HEK293T (cell line): ENCODE data around the gene TSPAN18.

Experiments used
- CTCF ChIA-PET: fragments of 350-600 bp; formaldehyde crosslinking; extraction: SDS; loops from one replicate; lab custom pipeline; 2021; ENCODE audit warnings: antibody characterized with exemption, inconsistent platforms; lab: Yijun Ruan, JAX
- POLR2A ChIA-PET: fragments of 350-600 bp; formaldehyde crosslinking; extraction: SDS; loops from one replicate; lab custom pipeline; 2020; ENCODE audit warnings: antibody characterized with exemption, inconsistent platforms; lab: Yijun Ruan, JAX
- DNase-seq: peaks from one replicate; pipeline ENCODE4 v3.0.0; 2012; ENCODE audit warnings: mixed read lengths; ENCODE audit errors: extremely low spot score
- ARNT ChIP-seq: fragments of 450-650 bp; IDR thresholded peaks from 2 replicates; pipeline ENCODE4 v1.6.1; 2017; ENCODE audit warnings: mild to moderate bottlenecking
- BHLHE40 ChIP-seq: fragments of 450-650 bp; IDR thresholded peaks from 2 replicates; pipeline ENCODE4 v1.6.1; 2016; ENCODE audit warnings: mild to moderate bottlenecking, moderate library complexity, borderline replicate concordance
- CTBP1 ChIP-seq: fragments of 450-650 bp; IDR thresholded peaks from 2 replicates; pipeline ENCODE4 v1.6.1; 2016; ENCODE audit warnings: borderline replicate concordance
- ELF4 ChIP-seq: fragments of 450-650 bp; IDR thresholded peaks from 2 replicates; pipeline ENCODE4 v1.6.1; 2017; ENCODE audit warnings: antibody characterized with exemption
- FOXA1 ChIP-seq: fragments of 450-650 bp; IDR thresholded peaks from 2 replicates; pipeline ENCODE4 v1.6.1; 2016; ENCODE audit warnings: mild to moderate bottlenecking
- FOXK2 ChIP-seq: fragments of 450-650 bp; IDR thresholded peaks from 2 replicates; pipeline ENCODE4 v1.6.1; 2016; ENCODE audit warnings: mild to moderate bottlenecking
- FOXM1 ChIP-seq: fragments of 450-650 bp; IDR thresholded peaks from 2 replicates; pipeline ENCODE4 v1.6.1; 2017; ENCODE audit warnings: mild to moderate bottlenecking, borderline replicate concordance
- HDGF ChIP-seq: fragments of 450-650 bp; IDR thresholded peaks from 2 replicates; pipeline ENCODE4 v1.6.1; 2017; ENCODE audit warnings: antibody characterized with exemption, borderline replicate concordance
- L3MBTL2 ChIP-seq: fragments of 450-650 bp; conservative IDR thresholded peaks from 2 replicates; pipeline ENCODE4 v1.6.1; 2016; ENCODE audit warnings: mild to moderate bottlenecking
- LEF1 ChIP-seq: fragments of 450-650 bp; IDR thresholded peaks from 2 replicates; pipeline ENCODE4 v1.6.1; 2017; ENCODE audit warnings: mild to moderate bottlenecking, borderline replicate concordance
- NFRKB ChIP-seq: fragments of 450-650 bp; IDR thresholded peaks from 2 replicates; pipeline ENCODE4 v1.6.1; 2016; ENCODE audit warnings: mild to moderate bottlenecking, moderate library complexity
- PKNOX1 ChIP-seq: fragments of 450-650 bp; IDR thresholded peaks from 2 replicates; pipeline ENCODE4 v1.6.1; 2016
- SP1 ChIP-seq: fragments of 450-650 bp; IDR thresholded peaks from 2 replicates; pipeline ENCODE4 v1.6.1; 2017
- SUZ12 ChIP-seq: fragments of 450-650 bp; IDR thresholded peaks from 2 replicates; pipeline ENCODE4 v1.6.1; 2016; ENCODE audit warnings: mild to moderate bottlenecking
- TARDBP ChIP-seq: fragments of 450-650 bp; IDR thresholded peaks from 2 replicates; pipeline ENCODE4 v1.6.1; 2016
- ZNF384 ChIP-seq: fragments of 450-650 bp; IDR thresholded peaks from 2 replicates; pipeline ENCODE4 v1.6.1; 2016

Gene TSPAN18

DNA sequence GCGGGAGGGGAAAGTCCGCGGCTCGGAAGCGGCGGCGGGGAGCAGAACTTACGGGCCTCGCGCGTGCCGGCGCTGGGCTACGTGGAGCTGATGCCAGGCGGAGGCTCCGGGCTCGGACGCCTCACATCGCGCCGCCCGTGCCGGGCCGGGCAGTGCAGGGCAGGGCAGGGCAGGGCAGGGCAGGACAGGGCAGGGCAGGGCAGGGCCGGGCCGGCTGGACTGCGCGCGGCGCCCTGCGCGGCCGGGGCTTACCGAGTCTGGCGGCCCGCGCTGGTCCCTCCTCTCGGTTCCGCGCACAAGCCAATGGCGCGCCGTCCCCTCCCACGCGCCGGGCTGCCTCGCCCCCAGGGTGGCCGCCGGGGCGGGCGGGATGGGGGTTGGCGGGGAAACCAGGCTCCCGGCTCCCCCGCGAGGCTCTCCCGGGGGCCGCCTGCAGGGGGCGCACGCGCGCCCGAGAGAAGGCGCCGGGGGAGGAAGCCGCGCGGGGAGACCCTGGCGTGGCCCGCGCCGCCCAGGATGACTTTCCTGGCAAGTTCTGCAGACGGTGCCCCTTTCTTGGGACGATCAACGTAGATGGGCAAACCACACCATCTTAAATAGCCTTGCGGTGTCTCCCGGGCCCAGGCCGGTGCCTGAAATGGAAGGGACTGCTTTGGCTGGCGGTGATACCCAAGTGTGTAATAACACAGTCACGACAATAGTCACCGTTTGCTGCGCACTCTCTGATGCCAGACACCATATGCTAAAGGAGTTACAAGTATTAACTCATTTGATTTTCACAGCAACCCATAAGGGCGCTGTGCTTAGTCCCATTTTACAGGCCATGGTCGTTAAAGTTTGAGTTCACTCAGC is 224.1 kb downstream of the TSPAN18 start, which contains the start of gene TP53I11:
TSS of gene TP53I11 (minus strand) at position 259 of the 852 bp plus-strand sequence. CDS start 12,548 bp downstream, outside the sequence.
- TF ChIP-seq LEF1 (peak; percentile 85; the same call in 1 of the 2 replicates), BHLHE40 (no peak)
- CTCF ChIA-PET = interaction anchor here (0.8 to 0.9 kb wide), 3 partner anchors 10 to 19 kb away, joined by 3 read pairs; no protein-coding TSS in a partner anchor
- POLR2A ChIA-PET = no interaction called here
- DNase-seq = peak; percentile 81

DNA sequence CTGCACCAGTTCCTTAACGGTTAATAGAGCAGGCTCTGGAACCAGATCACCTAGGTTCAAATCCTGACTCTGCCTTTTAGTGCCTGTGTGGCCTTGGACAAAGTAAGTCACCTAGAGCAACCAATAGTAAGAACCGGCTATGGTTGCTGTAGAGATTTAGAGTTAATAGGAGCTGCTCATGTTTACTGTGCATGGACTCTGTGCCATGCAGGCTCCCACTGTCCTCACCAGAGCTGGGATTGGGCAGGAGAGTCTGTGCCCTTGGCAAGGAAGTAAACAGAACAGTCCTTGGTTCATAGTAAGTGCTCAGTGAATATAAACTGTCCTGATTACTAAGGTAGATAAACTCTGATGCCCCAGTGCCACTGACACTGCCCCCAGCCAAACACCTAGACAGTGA is 225.3 kb downstream of the TSPAN18 start:
- CTCF ChIA-PET = no interaction called here
- POLR2A ChIA-PET = no interaction called here
- no peak for DNase-seq
- TF ChIP-seq TARDBP (no peak), SP1 (no peak), ZNF384 (no peak), HDGF (no peak), CTBP1 (no peak), SUZ12 (no peak), ELF4 (no peak), L3MBTL2 (no peak), PKNOX1 (no peak), FOXK2 (no peak), ARNT (no peak), FOXA1 (no peak), FOXM1 (no peak), NFRKB (no peak)

- CTCF ChIA-PET = no interaction called here
- POLR2A ChIA-PET = no interaction called here
- TF ChIP-seq FOXK2 = no peak
- no peak for TF ChIP-seq NFRKB
- TF ChIP-seq SUZ12 = no peak
- no peak for TF ChIP-seq HDGF
- no peak for DNase-seq
Measured at GRCh38 chr11:44952500-44953260, 225.9 kb downstream of the TSPAN18 start.

- POLR2A ChIA-PET = no interaction called here
- DNase-seq = no peak
- CTCF ChIA-PET = no interaction called here
- TF ChIP-seq FOXA1 (no peak), FOXM1 (no peak), FOXK2 (no peak), ELF4 (no peak), PKNOX1 (no peak), ARNT (no peak), SP1 (no peak)
Measured at GRCh38 chr11:44954051-44954906, 227.5 kb downstream of the TSPAN18 start.

DNA sequence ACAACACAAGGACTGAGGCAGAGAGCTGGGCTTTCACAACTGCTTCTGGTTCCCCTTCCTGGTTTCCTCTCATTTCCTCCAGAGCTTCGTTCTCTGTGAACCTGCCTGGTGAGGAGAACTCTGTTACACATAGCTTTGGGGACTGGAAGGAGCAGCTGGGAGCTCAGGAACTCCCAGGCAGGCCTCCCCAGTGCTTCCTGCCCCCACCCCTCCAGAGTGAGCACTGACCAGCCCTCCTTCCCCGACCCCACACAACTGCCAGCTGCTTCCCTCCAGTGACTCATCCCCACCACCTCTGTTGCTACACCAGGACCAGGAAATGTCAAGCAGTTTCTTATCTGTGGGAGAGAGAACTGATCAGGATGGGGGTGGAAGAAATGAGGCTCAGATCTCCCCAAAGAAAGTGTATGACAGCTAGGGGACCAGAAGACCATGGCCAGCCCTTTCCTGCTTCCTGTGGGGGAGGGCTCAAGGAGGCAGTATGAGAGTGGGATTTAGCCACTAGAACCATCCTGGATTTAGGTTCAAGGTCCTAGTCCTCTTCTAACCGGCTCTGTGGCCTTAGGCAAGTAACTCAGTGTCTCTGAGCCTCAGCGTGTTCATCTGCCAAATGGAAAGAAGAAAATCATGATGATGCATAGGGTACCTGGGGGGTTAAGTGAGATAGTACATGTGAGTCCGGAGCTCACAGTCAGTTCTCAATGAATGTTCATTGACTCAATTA is 228.4 kb downstream of the TSPAN18 start:
- ChIA-PET CTCF (no interaction called here), POLR2A (no interaction called here)
- no peak for TF ChIP-seq FOXK2
- no peak for TF ChIP-seq ARNT
- TF ChIP-seq FOXA1 = no peak
- no peak for TF ChIP-seq TARDBP
- TF ChIP-seq CTBP1 = no peak
- TF ChIP-seq HDGF = no peak
- no peak for TF ChIP-seq SUZ12
- no peak for DNase-seq

DNA sequence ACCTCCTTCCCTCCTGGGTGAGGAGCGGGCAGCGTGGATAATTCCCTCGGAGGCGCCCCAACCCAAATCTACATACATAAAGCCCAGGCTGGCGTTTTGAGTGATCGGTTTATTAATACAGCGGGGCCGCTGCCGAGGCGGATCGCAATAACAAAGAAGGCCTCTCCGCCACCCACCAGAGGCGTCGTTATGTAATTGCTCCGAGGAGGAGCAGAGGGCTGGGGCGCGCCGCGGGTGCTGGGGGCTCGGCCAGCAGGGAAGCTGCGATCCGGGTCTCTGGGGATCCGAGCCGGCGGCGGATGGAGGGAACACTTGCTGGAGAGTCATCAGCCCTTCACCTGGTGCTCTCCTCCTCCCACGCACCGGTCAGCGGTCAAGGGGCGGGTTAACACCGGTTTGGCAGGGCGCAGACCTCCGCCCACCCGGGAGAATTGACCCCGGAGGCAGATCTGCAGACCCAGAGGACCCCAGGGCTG is 230.3 kb downstream of the TSPAN18 start:
- peak; percentile 54; the same call in 1 of the 2 replicates for TF ChIP-seq PKNOX1
- TF ChIP-seq SP1 = no peak
- peak; percentile 22 for DNase-seq
- POLR2A ChIA-PET = no interaction called here
- CTCF ChIA-PET = no interaction called here
